GM23248 (cell line): ENCODE results near the gene HACL1. TPM values are rescaled to one million over a fixed set of nuclear protein-coding genes. Genes with fewer than 3 reads are reported as not detected.

ENCODE experiments used
- DNase-seq: peaks from one replicate; pipeline ENCODE4 v3.0.0-alpha.2; 2015
- H2AFZ ChIP-seq: fragments of 200-600 bp; sonication (generic); 2 replicates; pipeline ENCODE4 v1.6.1; 2016; ENCODE audit warnings: antibody characterized with exemption
- H3F3A ChIP-seq: fragments of 200-600 bp; sonication (generic); 2 replicates; pipeline ENCODE4 v1.6.1; 2016; ENCODE audit warnings: mild to moderate bottlenecking, antibody characterized with exemption, mixed run types; ENCODE audit not compliant: insufficient read depth
- H3K27ac ChIP-seq: fragments of 200-600 bp; sonication (generic); 2 replicates; pipeline ENCODE4 v1.5.1; 2016; ENCODE audit warnings: mild to moderate bottlenecking
- H3K27me3 ChIP-seq: fragments of 200-600 bp; sonication (generic); replicated peaks from 2 replicates; pipeline ENCODE4 v1.6.1; 2016; ENCODE audit warnings: mild to moderate bottlenecking; ENCODE audit not compliant: insufficient read depth
- H3K36me3 ChIP-seq: fragments of 200-600 bp; sonication (generic); 2 replicates; pipeline ENCODE4 v1.6.1; 2016; ENCODE audit warnings: low read depth, mild to moderate bottlenecking
- H3K4me1 ChIP-seq: fragments of 200-600 bp; sonication (generic); 2 replicates; pipeline ENCODE4 v1.6.1; 2016; ENCODE audit warnings: mild to moderate bottlenecking; ENCODE audit not compliant: insufficient read depth
- H3K4me2 ChIP-seq: fragments of 200-600 bp; sonication (generic); one replicate; pipeline ENCODE4 v1.6.1; 2016; ENCODE audit warnings: mild to moderate bottlenecking; ENCODE audit not compliant: unreplicated experiment
- H3K4me3 ChIP-seq: fragments of 200-600 bp; sonication (generic); 2 replicates; pipeline ENCODE4 v1.5.1; 2016; ENCODE audit warnings: mild to moderate bottlenecking
- H3K79me2 ChIP-seq: fragments of 200-600 bp; sonication (generic); 2 replicates; pipeline ENCODE4 v1.6.1; 2016; ENCODE audit warnings: mild to moderate bottlenecking; ENCODE audit not compliant: insufficient read depth
- H3K9ac ChIP-seq: fragments of 200-600 bp; sonication (generic); 2 replicates; pipeline ENCODE4 v1.6.1; 2016; ENCODE audit warnings: mild to moderate bottlenecking
- H3K9me2 ChIP-seq: fragments of 200-600 bp; sonication (generic); 2 replicates; pipeline ENCODE4 v1.6.1; 2016; ENCODE audit warnings: mixed run types, mild to moderate bottlenecking, moderate library complexity; ENCODE audit not compliant: insufficient read depth
- H3K9me3 ChIP-seq: fragments of 200-600 bp; sonication (generic); one replicate; pipeline ENCODE4 v1.6.1; 2017; ENCODE audit warnings: low read depth
- H4K20me1 ChIP-seq: fragments of 200-600 bp; sonication (generic); 2 replicates; pipeline ENCODE4 v1.6.0; 2016; ENCODE audit not compliant: insufficient read depth
- EZH2 ChIP-seq: fragments of 200-600 bp; sonication (generic); IDR thresholded peaks from 2 replicates; pipeline ENCODE4 v1.6.1; 2018; ENCODE audit warnings: antibody characterized with exemption, mild to moderate bottlenecking; ENCODE audit not compliant: insufficient read depth, poor library complexity, severe bottlenecking
- EZH2phosphoT487 ChIP-seq: fragments of 200-600 bp; sonication (generic); IDR thresholded peaks from 2 replicates; pipeline ENCODE4 v1.6.1; 2018; ENCODE audit warnings: antibody characterized with exemption, moderate library complexity, mild to moderate bottlenecking, low read depth; ENCODE audit not compliant: insufficient read depth
- WGBS, 2 experiments: methylation state at CpG; one replicate each; pipeline ENCODE4 v1.1.6; 2015 to 2017; ENCODE audit warnings: low lambda C conversion rate in 2 of 2, low coverage in 1 of 2; ENCODE audit errors: missing lambda C conversion rate in 2 of 2; 5-methylcytosine and 5-hydroxymethylcytosine counted together
- in situ Hi-C: fragments of 300-500 bp; cut with MboI; formaldehyde crosslinking; loops from 2 replicates; pipeline ENCODE4 v1.15.0; 2020
- polyA plus RNA-seq: library from polyadenylated mRNA; unstranded; fragments of >200 nt; fragmentation: Nextera tagmentation; extraction: Ambion mirVana; gene quantifications from 2 replicates; pipeline ENCODE4 v1.2.1, GENCODE V29; 2016
- total RNA-seq: library from RNA; depleted of rRNA; stranded (reverse); fragments of >200 nt; shearing (Covaris generic); gene quantifications from 2 replicates; pipeline ENCODE4 v1.2.3, GENCODE V29; 2014; rRNA removed

HACL1 gene
- total RNA-seq = 13.4 and 14.3 TPM in 2 replicates
- polyA plus RNA-seq = 16.3 and 18.8 TPM in 2 replicates

GRCh38 chr3:15601399-15602145 lies at the start of gene HACL1, which contains the start of gene BTD:
Gene HACL1 (minus strand): TSS chr3:15601569. CDS start chr3:15601463, 106 bp downstream.
Gene BTD (plus strand): TSS chr3:15601745. CDS start chr3:15635440, 33,695 bp downstream.
- Histone ChIP-seq H3K4me3 (peak within 1 kb of the TSS; percentile 97), H3K4me2 (peak within 1 kb of the TSS; percentile 84), H3K27ac (peak within 1 kb of the TSS; percentile 81), H3K9me3 (no peaks in the 10 kb centered on the region), H3K9ac (peak within 1 kb of the TSS; percentile 88), H3K9me2 (no peaks in the 10 kb centered on the region), H4K20me1 (no peaks in the 10 kb centered on the region), H3K79me2 (peaks cover 25% of the 10 kb centered on the region), H3F3A (peaks cover 7% of the 10 kb centered on the region), H3K4me1 (peaks cover 24% of the 10 kb centered on the region), H3K27me3 (no peaks in the 10 kb centered on the region), H2AFZ (peak within 1 kb of the TSS; percentile 92), H3K36me3 (peaks cover 7% of the 10 kb centered on the region; the same call in 1 of the 2 replicates)
- in situ Hi-C loops = no loop called here
- no peak for TF ChIP-seq EZH2phosphoT487
- TF ChIP-seq EZH2 = no peak
- 1% methylated on average over 53 to 60 of the region's 61 CpGs for WGBS, 2 experiments
- peak; percentile 99 for DNase-seq

- WGBS, 2 experiments = 91 to 96% methylated on average over 5 of the region's 5 CpGs
- no peak overlapping the region for H3K4me3 ChIP-seq
- H3K9me2 ChIP-seq = no peaks in the 10 kb centered on the region
- no peak for DNase-seq
- peaks cover 48% of the 10 kb centered on the region for H3F3A ChIP-seq
- no peak overlapping the region for H2AFZ ChIP-seq
- H3K4me2 ChIP-seq = no peak overlapping the region
- H3K4me1 ChIP-seq = peaks cover 37% of the 10 kb centered on the region
- in situ Hi-C loops = no loop called here
- no peaks in the 10 kb centered on the region for H3K27me3 ChIP-seq
- H3K79me2 ChIP-seq = no peaks in the 10 kb centered on the region
- H3K9me3 ChIP-seq = no peaks in the 10 kb centered on the region
- no peak overlapping the region for H3K27ac ChIP-seq
- TF ChIP-seq EZH2 (no peak), EZH2phosphoT487 (no peak)
- no peaks in the 10 kb centered on the region for H4K20me1 ChIP-seq
- no peaks in the 10 kb centered on the region for H3K36me3 ChIP-seq
- no peak overlapping the region for H3K9ac ChIP-seq
Observed at GRCh38 chr3:15649858-15650257, 48.5 kb upstream of the HACL1 start.

GRCh38 chr3:15649341-15649740 lies 48.0 kb upstream of the HACL1 start:
- H3K36me3 ChIP-seq = no peaks in the 10 kb centered on the region
- no peak overlapping the region for H3K4me2 ChIP-seq
- H2AFZ ChIP-seq = no peak overlapping the region
- no peak overlapping the region for H3K4me3 ChIP-seq
- H3K4me1 ChIP-seq = peaks cover 37% of the 10 kb centered on the region
- H3K9me3 ChIP-seq = no peaks in the 10 kb centered on the region
- H3K9ac ChIP-seq = no peak overlapping the region
- H4K20me1 ChIP-seq = no peaks in the 10 kb centered on the region
- no peak overlapping the region for H3K27ac ChIP-seq
- H3K79me2 ChIP-seq = no peaks in the 10 kb centered on the region
- no peak for TF ChIP-seq EZH2
- TF ChIP-seq EZH2phosphoT487 = no peak
- no peaks in the 10 kb centered on the region for H3K9me2 ChIP-seq
- peaks cover 45% of the 10 kb centered on the region for H3F3A ChIP-seq
- 97% methylated on average over 3 of the region's 3 CpGs for WGBS, 2 experiments
- no peak for DNase-seq
- in situ Hi-C loops = no loop called here
- H3K27me3 ChIP-seq = no peaks in the 10 kb centered on the region

- TF ChIP-seq EZH2 (no peak), EZH2phosphoT487 (no peak)
- H3K27me3 ChIP-seq = no peaks in the 10 kb centered on the region
- H3K27ac ChIP-seq = peak overlapping the region; percentile 99
- peaks cover 40% of the 10 kb centered on the region for H3F3A ChIP-seq
- peaks cover 37% of the 10 kb centered on the region for H3K4me1 ChIP-seq
- WGBS, 2 experiments = 23 to 24% methylated on average over 4 of the region's 4 CpGs
- H4K20me1 ChIP-seq = no peaks in the 10 kb centered on the region
- peak; percentile 92 for DNase-seq
- H3K79me2 ChIP-seq = no peaks in the 10 kb centered on the region
- H3K36me3 ChIP-seq = no peaks in the 10 kb centered on the region
- H2AFZ ChIP-seq = no peak overlapping the region
- in situ Hi-C loops = no loop called here
- H3K4me3 ChIP-seq = peak overlapping the region; percentile 48
- no peaks in the 10 kb centered on the region for H3K9me3 ChIP-seq
- peak overlapping the region; percentile 91 for H3K4me2 ChIP-seq
- H3K9ac ChIP-seq = peak overlapping the region; percentile 84
- no peaks in the 10 kb centered on the region for H3K9me2 ChIP-seq
Observed at GRCh38 chr3:15647611-15648167, 46.3 kb upstream of the HACL1 start.
